ENCODE data around the gene YPEL2. TPM values are rescaled to one million over a fixed set of nuclear protein-coding genes. Genes with fewer than 3 reads are reported as not detected.

The YPEL2 gene
- total and polyA plus RNA-seq, 2 of the 13 experiments (the other 11 are each of a cell fraction or from before 2014, with no cell fraction given), result 8.5 to 21.1 TPM

- TF ChIP-seq ZNF574 (CRISPR knock-in tag; IDR thresholded peaks at IDR 0.05) (peak; percentile 72), E2F2 (CRISPR knock-in tag; IDR thresholded peaks at IDR 0.05; ENCODE audit: borderline replicate concordance) (no peak), ZBTB40 (IDR thresholded peaks at IDR 0.05) (no peak), ZBTB40 (CRISPR knock-in tag; IDR thresholded peaks at IDR 0.05) (peak; percentile 63), ELF4 (CRISPR knock-in tag; IDR thresholded peaks at IDR 0.05; ENCODE audit: borderline replicate concordance) (no peak), ZNF451 (CRISPR knock-in tag; IDR thresholded peaks at IDR 0.05) (no peak; the same call in 1 of the 2 replicates), RARA (CRISPR knock-in tag; IDR thresholded peaks at IDR 0.05) (peak; percentile 65), ZNF724P (CRISPR knock-in tag; IDR thresholded peaks at IDR 0.05; ENCODE audit: borderline replicate concordance) (0 out of 2 replicates have a peak, but pooled peaks have one; percentile 32), KDM5A (IDR thresholded peaks at IDR 0.05; ENCODE audit: borderline replicate concordance, low read length) (no peak; the same call in 1 of the 2 replicates), ZNF678 (CRISPR knock-in tag; IDR thresholded peaks at IDR 0.05) (no peak), ZKSCAN8 (CRISPR knock-in tag; IDR thresholded peaks at IDR 0.05; ENCODE audit: borderline replicate concordance) (peak; percentile 60; the same call in 1 of the 2 replicates)
- TF ChIP-seq, protein P1, sequence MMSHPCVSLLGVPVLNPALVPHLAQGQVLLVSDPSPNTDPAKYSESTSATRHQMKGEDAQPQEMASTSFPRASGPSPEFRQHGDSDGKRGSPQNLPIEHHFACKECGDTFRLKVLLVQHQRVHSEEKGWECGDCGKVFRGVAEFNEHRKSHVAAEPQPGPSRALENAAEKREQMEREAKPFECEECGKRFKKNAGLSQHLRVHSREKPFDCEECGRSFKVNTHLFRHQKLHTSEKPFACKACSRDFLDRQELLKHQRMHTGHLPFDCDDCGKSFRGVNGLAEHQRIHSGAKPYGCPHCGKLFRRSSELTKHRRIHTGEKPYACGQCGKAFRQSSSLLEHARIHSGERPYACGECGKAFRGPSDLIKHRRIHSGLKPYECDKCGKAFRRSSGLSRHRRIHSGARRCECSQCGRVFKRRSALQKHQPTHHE (CRISPR knock-in tag; IDR thresholded peaks at IDR 0.05; ENCODE audit: borderline replicate concordance), result no peak
These were observed 1.2 kb upstream of the YPEL2 start (continued) for GRCh38 chr17:59330053-59330942.
